ENCODE data around the gene SCGB1D4.

DNA sequence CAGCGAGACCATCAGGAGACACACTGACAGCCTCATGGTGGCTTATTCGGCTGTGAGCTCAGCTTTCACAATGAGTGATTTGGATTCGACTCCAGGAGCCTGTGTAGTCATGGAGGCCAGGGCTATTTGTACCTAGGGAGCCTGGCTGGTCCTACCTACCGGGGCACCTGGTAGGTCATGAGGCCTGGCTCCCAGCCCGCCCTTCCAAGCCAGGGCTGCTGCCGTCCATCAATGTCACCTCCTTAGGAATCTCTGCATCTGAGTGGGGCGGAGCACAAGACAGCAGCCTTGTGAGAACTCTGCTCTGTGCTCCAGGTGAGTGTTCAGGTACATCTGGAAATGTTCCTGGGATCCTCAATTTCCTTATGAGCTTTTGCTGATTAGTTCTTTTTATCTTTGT, at the start of gene SCGB1D4:
- TF ChIP-seq, protein P1, sequence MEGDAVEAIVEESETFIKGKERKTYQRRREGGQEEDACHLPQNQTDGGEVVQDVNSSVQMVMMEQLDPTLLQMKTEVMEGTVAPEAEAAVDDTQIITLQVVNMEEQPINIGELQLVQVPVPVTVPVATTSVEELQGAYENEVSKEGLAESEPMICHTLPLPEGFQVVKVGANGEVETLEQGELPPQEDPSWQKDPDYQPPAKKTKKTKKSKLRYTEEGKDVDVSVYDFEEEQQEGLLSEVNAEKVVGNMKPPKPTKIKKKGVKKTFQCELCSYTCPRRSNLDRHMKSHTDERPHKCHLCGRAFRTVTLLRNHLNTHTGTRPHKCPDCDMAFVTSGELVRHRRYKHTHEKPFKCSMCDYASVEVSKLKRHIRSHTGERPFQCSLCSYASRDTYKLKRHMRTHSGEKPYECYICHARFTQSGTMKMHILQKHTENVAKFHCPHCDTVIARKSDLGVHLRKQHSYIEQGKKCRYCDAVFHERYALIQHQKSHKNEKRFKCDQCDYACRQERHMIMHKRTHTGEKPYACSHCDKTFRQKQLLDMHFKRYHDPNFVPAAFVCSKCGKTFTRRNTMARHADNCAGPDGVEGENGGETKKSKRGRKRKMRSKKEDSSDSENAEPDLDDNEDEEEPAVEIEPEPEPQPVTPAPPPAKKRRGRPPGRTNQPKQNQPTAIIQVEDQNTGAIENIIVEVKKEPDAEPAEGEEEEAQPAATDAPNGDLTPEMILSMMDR (IDR thresholded peaks at IDR 0.05; ENCODE audit: insufficient read depth, low read length) = no peak
- TF ChIP-seq POLR2AphosphoS5 (IDR thresholded peaks at IDR 0.05; ENCODE audit: low read depth) = no peak
